HepG2 (cell line): ENCODE results near the gene IL1A. TPM values are rescaled to one million over a fixed set of nuclear protein-coding genes. Genes with fewer than 3 reads are reported as not detected.

Experiments used
- BCL6 ChIP-seq: IDR thresholded peaks from 2 replicates; pipeline ENCODE4 v1.6.1; 2016; ENCODE audit warnings: missing genetic modification reagents, missing compliant biosample characterization
- ELF1 ChIP-seq: sonication (generic); formaldehyde crosslinking; IDR thresholded peaks from 2 replicates; pipeline ENCODE4 v1.4.0; 2020; ENCODE audit warnings: missing genetic modification reagents
- FOSL2 ChIP-seq: sonication (generic); formaldehyde crosslinking; IDR thresholded peaks from 2 replicates; pipeline ENCODE4 v1.4.0; 2020; ENCODE audit warnings: missing genetic modification reagents
- FOXO1 ChIP-seq: sonication (generic); formaldehyde crosslinking; IDR thresholded peaks from 2 replicates; pipeline ENCODE4 v1.4.0; 2020; ENCODE audit warnings: missing genetic modification reagents
- GABPB1 ChIP-seq: IDR thresholded peaks from 2 replicates; pipeline ENCODE4 v1.6.1; 2016; ENCODE audit warnings: mild to moderate bottlenecking, missing genetic modification reagents, moderate library complexity, missing compliant biosample characterization
- HMG20A ChIP-seq: IDR thresholded peaks from 2 replicates; pipeline ENCODE4 v1.6.1; 2016; ENCODE audit warnings: borderline replicate concordance
- HNRNPUL1 ChIP-seq: fragments of 200-400 bp; formaldehyde crosslinking; IDR thresholded peaks from 2 replicates; pipeline ENCODE4 v1.6.1; 2017; ENCODE audit warnings: low read depth, mild to moderate bottlenecking, low read length, moderate library complexity
- LCORL ChIP-seq, 2 experiments: fragments of 450-650 bp in 1 of 2; sonication (generic) in 1 of 2; formaldehyde crosslinking in 1 of 2; IDR thresholded peaks; 2 replicates each; pipeline versions ENCODE4 v1.5.0 to v1.6.1; 2017 to 2020; ENCODE audit warnings: antibody characterized with exemption in 1 of 2, missing genetic modification reagents in 1 of 2
- MBNL3 ChIP-seq: fragments of 250-450 bp; sonication (Bioruptor Pico); conservative IDR thresholded peaks from 2 replicates; pipeline ENCODE4 v1.8.0; 2022; ENCODE audit warnings: mild to moderate bottlenecking, inconsistent platforms
- MED1 ChIP-seq: sonication (generic); formaldehyde crosslinking; IDR thresholded peaks from 2 replicates; pipeline ENCODE4 v1.4.0; 2020; ENCODE audit warnings: missing genetic modification reagents
- MYPOP ChIP-seq: sonication (generic); formaldehyde crosslinking; IDR thresholded peaks from 2 replicates; pipeline ENCODE4 v1.8.1; 2023; ENCODE audit warnings: mild to moderate bottlenecking, moderate library complexity, missing genetic modification reagents
- PPARG ChIP-seq: conservative IDR thresholded peaks from 2 replicates; pipeline ENCODE4 v1.6.1; 2016; ENCODE audit warnings: missing biosample characterization, missing genetic modification reagents
- RARA ChIP-seq: IDR thresholded peaks from 2 replicates; pipeline ENCODE4 v1.6.1; 2016; ENCODE audit warnings: missing genetic modification reagents, missing compliant biosample characterization
- RFXANK ChIP-seq: IDR thresholded peaks from 2 replicates; pipeline ENCODE4 v1.6.1; 2016
- RXRB ChIP-seq: IDR thresholded peaks from 2 replicates; pipeline ENCODE4 v1.6.1; 2016; ENCODE audit warnings: borderline replicate concordance, missing genetic modification reagents, missing compliant biosample characterization
- SALL1 ChIP-seq: sonication (generic); formaldehyde crosslinking; IDR thresholded peaks from 2 replicates; pipeline ENCODE4 v1.8.0; 2022; ENCODE audit warnings: mild to moderate bottlenecking, missing genetic modification reagents
- TBX2 ChIP-seq: sonication (generic); formaldehyde crosslinking; IDR thresholded peaks from 2 replicates; pipeline ENCODE4 v1.5.0; 2020; ENCODE audit warnings: missing genetic modification reagents, mild to moderate bottlenecking, borderline replicate concordance
- TBX3 ChIP-seq: fragments of 450-650 bp; IDR thresholded peaks from 2 replicates; pipeline ENCODE4 v1.6.1; 2017; ENCODE audit warnings: antibody characterized with exemption, mild to moderate bottlenecking, inconsistent platforms, borderline replicate concordance
- U2AF1 ChIP-seq: fragments of 200-400 bp; formaldehyde crosslinking; optimal IDR thresholded peaks from 2 replicates; pipeline ENCODE3; 2017; ENCODE audit warnings: mild to moderate bottlenecking, low read depth, low read length
- ZBTB39 ChIP-seq: sonication (generic); formaldehyde crosslinking; IDR thresholded peaks from 2 replicates; pipeline ENCODE4 v1.5.0; 2020; ENCODE audit warnings: missing genetic modification reagents
- ZNF207 ChIP-seq: fragments of 450-650 bp; IDR thresholded peaks from 2 replicates; pipeline ENCODE4 v1.6.1; 2016; ENCODE audit warnings: antibody characterized with exemption, borderline replicate concordance
- ZNF230 ChIP-seq: sonication (generic); formaldehyde crosslinking; IDR thresholded peaks from 2 replicates; pipeline ENCODE4 v1.4.0; 2020; ENCODE audit warnings: mild to moderate bottlenecking, missing genetic modification reagents
- ZNF281 ChIP-seq: sonication (generic); formaldehyde crosslinking; IDR thresholded peaks from 2 replicates; pipeline ENCODE4 v1.4.0; 2020; ENCODE audit warnings: missing genetic modification reagents, borderline replicate concordance
- ZNF354B ChIP-seq: sonication (generic); formaldehyde crosslinking; IDR thresholded peaks from 2 replicates; pipeline ENCODE4 v1.8.0; 2022; ENCODE audit warnings: mild to moderate bottlenecking, missing genetic modification reagents
- ZNF432 ChIP-seq: sonication (generic); formaldehyde crosslinking; IDR thresholded peaks from 2 replicates; pipeline ENCODE4 v1.5.0; 2020; ENCODE audit warnings: missing genetic modification reagents, mild to moderate bottlenecking, borderline replicate concordance
- ZNF530 ChIP-seq: sonication (generic); formaldehyde crosslinking; IDR thresholded peaks from 2 replicates; pipeline ENCODE4 v1.5.0; 2020; ENCODE audit warnings: low read depth, mild to moderate bottlenecking, missing genetic modification reagents
- ZNF713 ChIP-seq: sonication (generic); formaldehyde crosslinking; IDR thresholded peaks from 2 replicates; pipeline ENCODE4 v1.4.0; 2020; ENCODE audit warnings: mild to moderate bottlenecking, missing genetic modification reagents
- ZNF782 ChIP-seq: sonication (generic); formaldehyde crosslinking; IDR thresholded peaks from 2 replicates; pipeline ENCODE4 v1.4.0; 2020; ENCODE audit warnings: missing genetic modification reagents, mild to moderate bottlenecking, borderline replicate concordance
- polyA plus RNA-seq, 8 experiments: library from polyadenylated mRNA; depleted of rRNA in 3 of 8; stranded (reverse) in 7 of 8; unstranded in 1 of 8; fragments of >200 nt; fragmentation: Illumina TruSeq in 4 of 8; extraction: Trizol in 4 of 8; gene quantifications; 2 replicates each; pipeline versions ENCODE4 v1.2.1 to v1.2.3, GENCODE V29; 2011 to 2016; ENCODE audit warnings: low read depth in 4 of 8, missing spikeins in 1 of 8, mixed read lengths in 1 of 8; ENCODE audit not compliant: insufficient read depth in 1 of 8
- total RNA-seq, 5 experiments: library from RNA; depleted of rRNA; stranded (reverse); fragments of >200 nt; fragmentation: Illumina TruSeq; extraction: Trizol; gene quantifications; 2 replicates each; pipeline ENCODE4 v1.2.3, GENCODE V29; 2016; ENCODE audit warnings: low read depth in 1 of 5

Gene IL1A
- total and polyA plus RNA-seq, 2 of the 13 experiments (the other 11 are each of a cell fraction or from before 2014, with no cell fraction given) = not detected

GRCh38 chr2:112814278-112814677 lies 30.0 kb upstream of the IL1A start (continued):
- no peak for TF ChIP-seq ZNF432
- no peak for TF ChIP-seq ZBTB39
- no peak for TF ChIP-seq ZNF207
- TF ChIP-seq MBNL3 (CRISPR knock-in tag) = no peak
- TF ChIP-seq HNRNPUL1 = no peak
- TF ChIP-seq RFXANK (CRISPR knock-in tag) = 0 out of 2 replicates have a peak, but pooled peaks have one; percentile 40
- peak; percentile 34; the same call in 1 of the 2 replicates for TF ChIP-seq BCL6 (CRISPR knock-in tag)
- no peak for TF ChIP-seq ZNF782 (CRISPR knock-in tag)
- TF ChIP-seq PPARG (CRISPR knock-in tag) = 0 out of 2 replicates have a peak, but pooled peaks have one; percentile 8
- no peak for TF ChIP-seq TBX2
- TF ChIP-seq LCORL (IDR thresholded peaks at IDR 0.05) = no peak
- peak; percentile 60 for TF ChIP-seq LCORL (CRISPR knock-in tag; IDR thresholded peaks at IDR 0.05)
- TF ChIP-seq ZNF354B = no peak
- no peak for TF ChIP-seq U2AF1
- no peak for TF ChIP-seq ZNF713 (CRISPR knock-in tag)
- no peak for TF ChIP-seq GABPB1 (CRISPR knock-in tag)
- peak; percentile 43; the same call in 1 of the 2 replicates for TF ChIP-seq RXRB (CRISPR knock-in tag)
- TF ChIP-seq TBX3 = no peak
- TF ChIP-seq ELF1 (CRISPR knock-in tag) = 0 out of 2 replicates have a peak, but pooled peaks have one; percentile 9
- TF ChIP-seq FOXO1 (CRISPR knock-in tag) = peak; percentile 55
- 0 out of 2 replicates have a peak, but pooled peaks have one; percentile 7 for TF ChIP-seq FOSL2 (CRISPR knock-in tag)
- TF ChIP-seq ZNF530 (CRISPR knock-in tag) = no peak
- TF ChIP-seq HMG20A (CRISPR knock-in tag) = peak; percentile 50; the same call in 1 of the 2 replicates
- 0 out of 2 replicates have a peak, but pooled peaks have one; percentile 23 for TF ChIP-seq MED1 (CRISPR knock-in tag)
- 0 out of 2 replicates have a peak, but pooled peaks have one; percentile 12 for TF ChIP-seq ZNF281 (CRISPR knock-in tag)
- TF ChIP-seq RARA (CRISPR knock-in tag) = peak; percentile 57; the same call in 1 of the 2 replicates
- no peak for TF ChIP-seq MYPOP (CRISPR knock-in tag)
- TF ChIP-seq SALL1 (CRISPR knock-in tag) = peak; percentile 65
- TF ChIP-seq ZNF230 (CRISPR knock-in tag) = no peak
